Body of pancreas (tissue), 4 donors: ENCODE data around the gene HNRNPH2.

Experiments
- CTCF ChIP-seq, 7 experiments: fragments of 450-650 bp in 4 of 7; fragments of 200-600 bp in 3 of 7; sonication (generic) in 3 of 7; IDR thresholded peaks; one replicate each; pipeline ENCODE4 v1.5.1; 2016 to 2019; ENCODE audit warnings: antibody characterized with exemption in 7 of 7
- POLR2A ChIP-seq, 3 donors: fragments of 450-650 bp; IDR thresholded peaks; one replicate each; pipeline ENCODE4 v1.6.1; 2016; ENCODE audit warnings: antibody characterized with exemption in 3 of 3, mild to moderate bottlenecking in 2 of 3

DNA sequence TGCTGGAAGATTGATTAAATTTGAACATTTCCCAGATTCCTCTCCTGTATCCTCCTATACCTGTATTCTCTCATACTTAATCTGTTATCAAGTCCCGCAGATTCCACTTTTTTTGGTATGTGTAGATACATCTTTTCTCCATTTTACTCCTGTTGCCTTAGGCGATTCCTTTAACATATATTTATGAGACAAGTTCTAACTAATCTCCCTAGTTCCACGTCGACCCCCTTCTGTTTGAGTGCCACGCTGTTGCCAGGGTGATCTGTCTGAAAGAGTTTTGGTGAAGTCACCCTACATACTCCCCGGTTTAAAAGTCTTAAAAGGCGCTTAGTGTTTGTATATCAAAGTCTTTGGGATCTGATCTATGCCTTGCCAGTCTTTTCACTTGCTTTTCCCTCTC lies 2.4 kb downstream of the HNRNPH2 start:
- TF ChIP-seq CTCF (IDR thresholded peaks at IDR 0.05) (no peak), POLR2A (IDR thresholded peaks at IDR 0.05) (no peak)
